NB4 (cell line): ENCODE data around the gene HMCN2.

Source experiments
- POLR2A ChIP-seq: IDR thresholded peaks from 2 replicates; pipeline ENCODE4 v1.6.1; 2011; ENCODE audit warnings: mild to moderate bottlenecking; ENCODE audit not compliant: insufficient read length; ENCODE audit errors: extremely low read depth
- TF ChIP-seq, protein P1 (sequence below): IDR thresholded peaks from one replicate; pipeline ENCODE4 v1.5.1; 2012; ENCODE audit warnings: low read depth, low read length

DNA sequence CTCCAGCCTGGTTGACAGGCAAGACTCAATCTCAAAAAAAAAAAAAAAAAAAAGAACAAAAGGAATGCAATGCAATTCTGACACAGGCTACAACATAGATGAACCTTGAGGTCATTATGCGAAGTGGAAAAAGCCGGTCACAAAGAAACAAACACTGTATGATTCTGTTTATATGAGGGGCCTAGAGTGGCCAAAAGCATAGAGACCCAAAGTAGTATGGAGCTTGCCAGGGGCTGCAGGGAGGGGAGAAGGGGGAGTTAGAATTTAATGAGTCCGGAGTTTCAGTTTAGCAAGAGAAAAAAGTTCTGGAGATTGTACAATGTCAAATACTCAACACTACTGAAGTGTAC is 146.0 kb downstream of the HMCN2 start:
- TF ChIP-seq, protein P1, sequence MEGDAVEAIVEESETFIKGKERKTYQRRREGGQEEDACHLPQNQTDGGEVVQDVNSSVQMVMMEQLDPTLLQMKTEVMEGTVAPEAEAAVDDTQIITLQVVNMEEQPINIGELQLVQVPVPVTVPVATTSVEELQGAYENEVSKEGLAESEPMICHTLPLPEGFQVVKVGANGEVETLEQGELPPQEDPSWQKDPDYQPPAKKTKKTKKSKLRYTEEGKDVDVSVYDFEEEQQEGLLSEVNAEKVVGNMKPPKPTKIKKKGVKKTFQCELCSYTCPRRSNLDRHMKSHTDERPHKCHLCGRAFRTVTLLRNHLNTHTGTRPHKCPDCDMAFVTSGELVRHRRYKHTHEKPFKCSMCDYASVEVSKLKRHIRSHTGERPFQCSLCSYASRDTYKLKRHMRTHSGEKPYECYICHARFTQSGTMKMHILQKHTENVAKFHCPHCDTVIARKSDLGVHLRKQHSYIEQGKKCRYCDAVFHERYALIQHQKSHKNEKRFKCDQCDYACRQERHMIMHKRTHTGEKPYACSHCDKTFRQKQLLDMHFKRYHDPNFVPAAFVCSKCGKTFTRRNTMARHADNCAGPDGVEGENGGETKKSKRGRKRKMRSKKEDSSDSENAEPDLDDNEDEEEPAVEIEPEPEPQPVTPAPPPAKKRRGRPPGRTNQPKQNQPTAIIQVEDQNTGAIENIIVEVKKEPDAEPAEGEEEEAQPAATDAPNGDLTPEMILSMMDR, result no peak
- no peak for TF ChIP-seq POLR2A
